Measurements from ENCODE around the gene CYP4B1. TPM values are rescaled to one million over a fixed set of nuclear protein-coding genes. Genes with fewer than 3 reads are reported as not detected.

The CYP4B1 gene
- total and polyA plus RNA-seq, 10 of the 15 experiments (the other 5 are each of a cell fraction or from before 2014, with no cell fraction given), result 0.38 TPM; not detected in 9

GRCh38 chr1:46755121-46755520 lies 43.7 kb upstream of the CYP4B1 start:
- FAIRE-seq, result no peak
- no peak for TF ChIP-seq BRCA1 (IDR thresholded peaks at IDR 0.05; ENCODE audit: low read depth, low read length)
- no peak for TF ChIP-seq RAD21 (IDR thresholded peaks at IDR 0.05; ENCODE audit: insufficient read depth, low read depth, low read length)
- TF ChIP-seq IKZF1 (conservative IDR thresholded peaks at IDR 0.05), result no peak
- no peak for TF ChIP-seq ZBTB4 (CRISPR knock-in tag; IDR thresholded peaks at IDR 0.05)
- no peak for TF ChIP-seq ZBTB40 (IDR thresholded peaks at IDR 0.05; ENCODE audit: borderline replicate concordance)
- no peak for TF ChIP-seq CHD4 (IDR thresholded peaks at IDR 0.05)
- TF ChIP-seq SKIL (IDR thresholded peaks at IDR 0.05; ENCODE audit: low read depth, poor library complexity, severe bottlenecking), result no peak
- TF ChIP-seq CEBPB (IDR thresholded peaks at IDR 0.05; ENCODE audit: borderline replicate concordance in 1 of 2, low read depth in 2 of 2, low read length in 2 of 2), result no peak
- TF ChIP-seq CREM (IDR thresholded peaks at IDR 0.05; ENCODE audit: low read depth), result no peak
- TF ChIP-seq SIN3A (IDR thresholded peaks at IDR 0.05; ENCODE audit: low read depth, low read length), result no peak
- no peak for TF ChIP-seq EGR1 (IDR thresholded peaks at IDR 0.05; ENCODE audit: borderline replicate concordance in 1 of 2, low read depth in 2 of 2, low read length in 2 of 2)
- no peak for TF ChIP-seq RELB (IDR thresholded peaks at IDR 0.05; ENCODE audit: low read depth)
- no peak for TF ChIP-seq STAT1 (conservative IDR thresholded peaks at IDR 0.05)
- no peak for TF ChIP-seq RUNX3 (IDR thresholded peaks at IDR 0.05; ENCODE audit: low read length)

More at GRCh38 chr1:46755121-46755520, 43.7 kb upstream of the CYP4B1 start:
- Histone ChIP-seq H3K9ac (ENCODE audit: control insufficient read depth, insufficient read depth, low read length) (no peak overlapping the region), H3K4me2 (ENCODE audit: control insufficient read depth, insufficient read depth) (no peak overlapping the region), H3K79me2 (ENCODE audit: control insufficient read depth, insufficient read depth, low read length) (no peaks in the 10 kb centered on the region), H3K36me3 (ENCODE audit: control insufficient read depth in 2 of 2, insufficient read depth in 2 of 2, low read length in 1 of 2) (no peaks in the 10 kb centered on the region), H3K4me1 (ENCODE audit: control insufficient read depth, insufficient read depth, low read length) (no peaks in the 10 kb centered on the region), H3K27me3 (replicated peaks in 1 of 2; ENCODE audit: control insufficient read depth in 2 of 2, insufficient read depth in 2 of 2, low read length in 1 of 2) (peaks cover 0 to under 1% of the 10 kb centered on the region in 2 experiments; a peak in 2 of 4 replicates), H4K20me1 (ENCODE audit: control insufficient read depth, insufficient read depth) (no peaks in the 10 kb centered on the region), H2AFZ (ENCODE audit: control insufficient read depth, low read depth, low read length) (no peak overlapping the region), H3K4me3 (no peak overlapping the region), H3K27ac (ENCODE audit: control insufficient read depth, insufficient read depth) (no peak overlapping the region), H3K9me3 (replicated peaks; ENCODE audit: control insufficient read depth, insufficient read depth, low read length) (no peaks in the 10 kb centered on the region)
- in situ Hi-C loops (cut with MboI), result no loop called here
- SMC1A ChIA-PET (ENCODE audit: uncharacterized antibody, unreplicated experiment), result no interaction called here
- BruUV-seq (replicated peaks), result no TSS peak
- intact Hi-C loops (cut with micrococcal nuclease; ENCODE audit: unreplicated experiment), result no loop called here
- no peak for ATAC-seq
- POLR2A ChIA-PET, result no interaction called here
- WGBS (ENCODE audit: insufficient coverage, insufficient replicate concordance, low lambda C conversion rate, missing lambda C conversion rate), result 8% methylated on average over 4 of the region's 4 CpGs
- RAD21 ChIA-PET (ENCODE audit: unreplicated experiment), result no interaction called here
- CTCF ChIA-PET, result no interaction called here
- no peak for DNase-seq (ENCODE audit: low read depth, low spot score)

Measured in GM12878 (cell line).